Daoy (cell line): ENCODE data around the gene PDPK1. TPM values are rescaled to one million over a fixed set of nuclear protein-coding genes. Genes with fewer than 3 reads are reported as not detected.

Source experiments
- DNase-seq: peaks from one replicate; pipeline ENCODE4 v3.0.0-alpha.2; 2015; ENCODE audit warnings: low read depth
- total RNA-seq: library from RNA; depleted of rRNA; stranded (reverse); fragments of >200 nt; shearing (Covaris generic); gene quantifications from 2 replicates; pipeline ENCODE4 v1.2.3, GENCODE V29; 2014; rRNA removed

Gene PDPK1
- 10.5 and 12.8 TPM in 2 replicates for total RNA-seq

- DNase-seq = peak; percentile 96
Measured at GRCh38 chr16:2537451-2538379, at the start of gene PDPK1. PDPK1 (plus strand) TSS chr16:2538021; CDS start chr16:2538113, 92 bp downstream.

DNA sequence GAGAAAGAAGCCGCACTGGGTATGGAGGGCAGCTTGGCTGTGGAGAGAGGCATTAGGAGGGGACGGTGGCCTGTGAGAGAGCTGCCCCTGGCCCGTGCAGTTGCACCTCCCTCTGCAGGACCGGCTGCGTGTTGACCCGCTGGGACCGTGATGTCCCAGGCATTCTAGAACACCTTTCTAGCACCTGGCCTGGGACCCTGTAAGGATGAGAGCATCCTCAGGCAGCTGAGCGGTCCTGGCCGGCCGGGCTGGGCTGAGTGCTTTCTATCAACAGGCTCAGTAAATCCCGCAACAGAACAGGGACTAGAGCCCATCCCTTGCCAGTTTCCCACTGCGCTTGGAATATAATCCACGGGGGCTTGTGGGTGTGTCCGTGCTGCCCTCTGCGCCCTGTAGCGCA is 48.2 kb upstream of the PDPK1 start:
- DNase-seq = no peak

- no peak for DNase-seq
Measured at GRCh38 chr16:2490190-2491105, 47.4 kb upstream of the PDPK1 start.

GRCh38 chr16:2492292-2492691 is 45.5 kb upstream of the PDPK1 start:
- no peak for DNase-seq

- DNase-seq = no peak
Measured at GRCh38 chr16:2493605-2494004, 44.2 kb upstream of the PDPK1 start.

GRCh38 chr16:2494616-2495015 is 43.2 kb upstream of the PDPK1 start:
- DNase-seq = no peak

DNA sequence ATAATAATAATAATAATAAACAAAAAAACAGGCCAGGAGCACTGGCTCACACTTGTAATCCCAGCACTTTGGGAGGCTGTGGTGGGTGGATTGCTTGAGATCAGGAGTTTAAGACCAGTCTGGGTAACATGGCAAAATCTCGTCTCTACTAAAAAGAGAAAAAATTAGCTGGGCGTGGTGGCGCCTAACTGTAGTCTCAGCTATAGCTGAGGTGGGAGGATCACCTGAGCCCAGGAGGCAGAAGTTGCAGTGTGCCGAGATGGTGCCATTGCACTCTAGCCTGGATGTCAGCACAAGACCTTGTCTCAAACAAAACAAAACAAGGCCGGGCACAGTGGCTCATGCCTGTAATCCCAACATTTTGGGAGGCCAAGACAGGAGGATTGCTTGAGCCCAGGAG is 42.8 kb upstream of the PDPK1 start:
- DNase-seq = no peak

- DNase-seq = no peak
Measured at GRCh38 chr16:2496223-2497115, 41.4 kb upstream of the PDPK1 start.

DNA sequence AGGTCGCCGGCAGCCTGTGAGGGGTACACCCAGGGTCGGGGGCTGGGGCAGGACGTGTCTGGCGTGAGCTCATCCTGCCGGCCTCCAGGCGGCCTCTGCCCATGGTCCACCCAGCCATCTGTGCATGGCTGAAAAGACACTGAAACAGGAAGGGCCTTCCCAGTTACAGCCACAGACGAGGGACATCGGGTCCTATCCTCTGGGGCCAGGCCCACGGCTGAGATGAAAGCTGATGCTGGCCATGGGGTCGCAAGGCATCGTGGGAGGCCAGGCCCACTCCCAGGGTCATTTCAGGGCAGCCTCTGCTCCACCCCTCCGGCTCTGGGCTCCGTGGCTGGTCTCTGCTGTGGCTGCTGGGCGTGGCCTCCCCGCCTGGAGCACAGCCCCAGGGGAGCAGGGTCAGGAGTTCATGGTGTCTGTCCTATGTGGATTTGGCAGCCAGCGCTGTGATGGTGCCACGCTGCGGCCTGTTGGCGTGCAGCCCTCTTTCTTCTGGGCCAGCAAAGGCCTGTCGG is 40.6 kb upstream of the PDPK1 start:
- peak; percentile 51 for DNase-seq

DNA sequence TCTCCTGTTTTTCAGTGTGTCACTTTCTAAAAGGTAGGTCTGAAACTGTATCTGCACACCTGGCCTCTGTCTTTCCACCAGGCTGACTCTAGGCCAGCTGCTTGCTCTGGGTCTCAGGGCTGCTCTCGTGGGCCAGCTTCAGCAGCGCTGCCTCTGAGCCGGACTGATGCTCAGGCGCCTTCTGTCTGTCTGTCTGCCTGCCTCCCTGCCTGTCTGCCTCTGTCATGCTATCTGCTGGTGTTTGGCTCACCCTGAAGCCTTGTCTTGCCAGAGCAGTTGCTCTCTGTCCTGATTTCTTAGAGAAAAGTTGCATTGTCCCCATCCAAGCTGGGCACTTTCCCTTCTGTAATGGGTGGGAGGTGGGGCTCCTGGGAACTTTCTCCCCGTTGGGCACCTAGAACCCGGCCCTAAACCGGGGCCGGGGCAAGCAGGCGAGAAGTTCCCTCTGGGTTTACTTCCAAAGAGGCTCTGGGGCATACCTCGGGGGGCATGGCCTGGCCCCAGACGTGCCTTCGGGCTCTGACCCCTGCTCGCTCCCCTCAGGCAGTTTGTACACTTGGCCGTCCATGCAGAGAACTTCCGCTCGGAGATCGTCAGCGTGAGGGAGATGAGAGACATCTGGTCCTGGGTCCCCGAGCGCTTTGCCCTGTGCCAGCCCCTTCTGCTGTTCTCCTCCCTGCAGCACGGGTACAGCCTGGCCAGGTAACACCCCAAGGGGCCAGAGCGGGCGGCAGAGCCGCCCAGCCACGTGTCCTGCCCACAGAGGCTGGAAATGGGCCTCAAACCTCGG is 39.9 kb upstream of the PDPK1 start:
- no peak for DNase-seq

- no peak for DNase-seq
Measured at GRCh38 chr16:2498531-2499253, 39.1 kb upstream of the PDPK1 start.

DNA sequence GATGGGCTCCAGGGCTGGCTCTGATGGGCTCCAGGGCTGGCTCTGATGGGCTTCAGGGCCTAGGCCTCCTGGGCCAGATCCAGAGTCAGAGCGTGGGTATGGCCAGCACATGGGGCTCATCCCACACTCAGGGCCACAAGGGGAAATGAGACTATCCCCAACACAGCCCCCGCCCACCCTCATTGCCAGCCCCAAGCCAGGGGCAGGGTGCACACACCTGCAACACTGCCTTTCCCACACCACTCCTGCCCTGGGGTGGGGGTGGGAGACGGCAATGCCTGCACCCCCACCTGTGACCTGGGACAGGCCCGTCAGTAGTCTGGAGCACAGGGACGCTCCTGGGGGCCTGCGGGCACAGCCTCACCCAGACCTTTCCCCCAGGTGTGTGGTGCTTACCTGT is 38.4 kb upstream of the PDPK1 start:
- DNase-seq = no peak

GRCh38 chr16:2499890-2500429 is 37.9 kb upstream of the PDPK1 start:
- no peak for DNase-seq

- DNase-seq = no peak
Measured at GRCh38 chr16:2500430-2500917, 37.3 kb upstream of the PDPK1 start.

DNA sequence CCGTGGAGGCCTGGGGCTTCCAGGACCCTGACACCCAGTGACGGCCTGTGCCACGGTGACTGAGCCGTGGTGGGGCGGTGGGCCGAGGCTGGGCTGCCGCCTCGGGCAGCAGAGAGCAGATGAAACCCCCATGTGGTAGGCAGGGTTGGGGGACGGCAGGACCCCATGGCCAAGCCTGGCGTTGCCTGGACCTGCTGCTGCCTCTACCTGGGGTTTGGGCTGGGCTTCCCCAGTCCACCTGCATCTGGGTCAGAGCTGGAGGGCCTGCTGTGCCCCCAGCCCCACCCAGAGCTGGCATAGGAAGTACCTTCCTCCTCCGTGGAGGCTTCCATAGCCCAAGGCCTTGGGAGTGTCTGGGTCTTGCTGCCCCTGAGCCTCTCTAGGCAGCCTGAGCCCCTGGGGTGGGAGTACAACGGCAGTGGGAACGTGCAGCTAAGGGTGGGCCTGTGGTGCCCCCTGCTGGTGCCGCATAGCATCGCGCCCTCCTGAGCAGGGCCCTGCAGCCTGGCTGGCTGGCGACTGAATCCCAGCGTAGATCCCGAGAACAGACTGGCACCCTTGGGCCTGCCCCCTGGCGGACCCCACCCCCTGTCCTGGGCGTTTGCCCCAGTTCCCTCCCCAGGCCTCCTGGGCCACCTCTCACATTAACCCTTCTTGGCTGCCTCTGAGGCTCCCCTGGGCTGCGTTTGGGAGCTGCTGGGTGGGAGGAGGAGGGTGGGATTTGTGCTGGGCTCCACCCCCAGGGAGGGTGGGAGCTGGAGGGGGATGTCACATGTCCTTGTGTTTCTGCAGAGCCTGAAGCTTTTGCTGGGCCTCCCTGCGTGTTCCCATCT is 36.7 kb upstream of the PDPK1 start:
- peak; percentile 82 for DNase-seq

GRCh38 chr16:2501946-2502895 is 35.6 kb upstream of the PDPK1 start:
- DNase-seq = no peak

- no peak for DNase-seq
Measured at GRCh38 chr16:2505695-2506094, 32.1 kb upstream of the PDPK1 start.
